NCI-H2029 treated with DMSO at 0.1 percent for 48 hours (cell line): ENCODE results near the gene CELA1.
"Not testable (repeated sequence)": the region's sequence is repeated elsewhere in the genome, so short reads cannot be mapped to it uniquely, and the experiment has no call there.

ENCODE experiments used
- DNase-seq: peaks from one replicate; lab custom pipeline; 2025; lab: John Stamatoyannopoulos, UW

Gene CELA1

GRCh38 chr12:51343201-51343600, 3.3 kb downstream of the CELA1 start:
- DNase-seq, result no peak

- no peak for DNase-seq
Observed at GRCh38 chr12:51342416-51342815, 4.1 kb downstream of the CELA1 start.

- peak; percentile 60 for DNase-seq
Observed at GRCh38 chr12:51341251-51342007, 5.0 kb downstream of the CELA1 start.

- no peak for DNase-seq
Observed at GRCh38 chr12:51339750-51340149, 6.7 kb downstream of the CELA1 start.

GRCh38 chr12:51337336-51337735, 9.1 kb downstream of the CELA1 start:
- DNase-seq, result not testable (repeated sequence)

GRCh38 chr12:51335931-51336330, 10.5 kb downstream of the CELA1 start:
- no peak for DNase-seq

GRCh38 chr12:51334764-51335163, 11.7 kb downstream of the CELA1 start:
- no peak for DNase-seq

GRCh38 chr12:51333536-51333935, 12.9 kb downstream of the CELA1 start:
- DNase-seq, result no peak

- DNase-seq, result no peak
Observed at GRCh38 chr12:51330186-51330585, 16.3 kb downstream of the CELA1 start.

GRCh38 chr12:51329742-51330141, 16.7 kb downstream of the CELA1 start:
- DNase-seq, result no peak

- no peak for DNase-seq
Observed at GRCh38 chr12:51328587-51328986, 17.9 kb downstream of the CELA1 start.

- DNase-seq, result no peak
Observed at GRCh38 chr12:51326698-51327439, 19.6 kb downstream of the CELA1 start.

- no peak for DNase-seq
Observed at GRCh38 chr12:51324953-51325352, 21.5 kb downstream of the CELA1 start.

GRCh38 chr12:51323966-51324895, 22.2 kb downstream of the CELA1 start, which contains the start of gene BIN2:
BIN2 (minus strand) TSS chr12:51324174; CDS start chr12:51324102, 72 bp downstream.
- no peak for DNase-seq

- DNase-seq, result no peak
Observed at GRCh38 chr12:51323317-51323960, 23.0 kb downstream of the CELA1 start.

GRCh38 chr12:51322452-51322851, 24.0 kb downstream of the CELA1 start:
- no peak for DNase-seq

- DNase-seq, result no peak
Observed at GRCh38 chr12:51321882-51322281, 24.6 kb downstream of the CELA1 start.

GRCh38 chr12:51320695-51321320, 25.7 kb downstream of the CELA1 start:
- no peak for DNase-seq

- no peak for DNase-seq
Observed at GRCh38 chr12:51320311-51320694, 26.2 kb downstream of the CELA1 start.

- no peak for DNase-seq
Observed at GRCh38 chr12:51318846-51319599, 27.5 kb downstream of the CELA1 start.
